ENCODE results near the gene RAB8B.

RAB8B gene

GRCh38 chr15:63277038-63277892 is 87.9 kb downstream of the RAB8B start, which contains the start of gene APH1B:
TSS of gene APH1B (plus strand) at chr15:63277605. CDS start at chr15:63277624, 19 bp downstream.
- DNase-seq = peak; percentile 75

DNA sequence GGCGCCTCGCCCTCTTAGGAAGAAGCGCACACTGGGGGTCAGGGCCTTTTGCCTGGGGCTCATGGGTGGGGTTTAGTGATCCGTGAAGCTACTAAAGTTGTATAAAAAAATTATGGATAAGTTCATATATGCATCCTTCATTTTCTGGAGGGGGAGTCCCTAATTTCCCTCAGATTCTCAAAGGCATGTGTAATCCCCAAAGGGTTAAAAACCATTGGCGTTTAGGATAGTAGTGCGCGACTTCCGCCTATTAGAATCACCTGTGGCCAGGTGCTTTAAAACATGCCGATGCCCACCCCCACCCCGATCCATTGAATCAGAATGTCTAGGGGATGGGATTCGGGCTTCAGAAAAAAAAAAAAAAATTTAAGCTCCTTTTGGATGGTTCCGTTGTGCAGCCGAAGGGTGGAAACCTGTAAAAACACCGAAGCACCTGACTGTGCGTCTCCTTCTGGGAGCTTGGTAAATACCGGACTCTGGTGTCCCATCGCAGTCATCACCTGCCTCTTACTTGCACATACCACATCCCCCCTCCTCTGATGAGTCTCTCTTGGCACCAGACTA is 88.6 kb downstream of the RAB8B start:
- no peak for DNase-seq

DNA sequence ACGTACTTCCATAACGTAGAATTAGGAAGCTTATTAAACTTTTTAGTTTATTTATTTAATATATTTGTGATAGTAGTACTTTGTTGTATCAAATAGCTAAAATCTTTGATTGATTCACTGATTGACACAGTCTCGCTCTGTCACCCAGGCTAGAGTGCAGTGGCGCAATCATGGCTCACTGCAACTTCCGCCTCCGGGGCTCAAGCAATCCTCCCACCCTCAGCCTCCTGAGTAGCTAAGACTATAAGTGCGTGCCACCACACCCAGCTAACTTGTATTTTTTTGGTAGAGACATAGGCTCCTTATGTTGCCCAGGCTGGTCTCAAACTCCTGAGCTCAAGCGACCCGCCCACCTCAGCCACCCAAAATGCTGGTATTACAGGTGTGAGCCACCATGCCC is 93.7 kb downstream of the RAB8B start:
- DNase-seq = no peak

GRCh38 chr15:63284335-63284734 is 94.9 kb downstream of the RAB8B start:
- no peak for DNase-seq

DNA sequence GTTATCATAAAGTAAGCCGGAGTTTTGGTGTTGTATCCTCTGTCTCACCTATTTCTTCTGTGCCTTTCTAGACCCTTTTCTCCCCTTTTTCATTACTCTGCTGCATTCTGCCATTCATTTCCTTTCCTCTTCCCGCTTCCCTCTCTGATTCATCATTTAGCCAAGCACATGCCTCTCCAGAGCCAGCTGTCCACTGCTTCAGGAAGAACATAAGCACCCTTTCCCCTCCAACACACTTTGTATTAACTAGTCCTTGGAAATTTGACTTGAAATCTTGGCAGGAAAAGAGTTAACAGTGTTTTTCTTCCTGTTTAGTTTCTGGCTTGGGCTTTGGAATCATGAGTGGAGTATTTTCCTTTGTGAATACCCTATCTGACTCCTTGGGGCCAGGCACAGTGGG is 97.7 kb downstream of the RAB8B start:
- DNase-seq = no peak

DNA sequence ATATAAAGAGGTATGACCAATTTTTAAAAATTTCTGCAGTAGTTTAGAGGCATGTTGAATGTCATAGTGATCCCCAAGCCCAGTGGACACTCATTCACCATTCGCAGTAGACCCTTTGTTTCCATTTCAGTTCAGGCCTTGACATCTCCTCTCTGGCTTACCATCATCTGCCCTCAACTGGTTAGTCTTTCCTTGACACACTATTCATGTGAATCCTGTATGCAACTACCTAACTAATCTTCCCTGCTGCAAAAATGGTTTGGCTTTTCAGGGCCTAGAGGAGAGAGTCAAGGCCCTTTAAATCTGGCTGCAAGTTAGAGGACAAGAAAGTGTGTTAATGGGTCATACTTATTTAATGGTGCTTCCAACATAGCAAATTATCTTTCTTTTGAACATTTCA is 98.9 kb downstream of the RAB8B start:
- DNase-seq = no peak

DNA sequence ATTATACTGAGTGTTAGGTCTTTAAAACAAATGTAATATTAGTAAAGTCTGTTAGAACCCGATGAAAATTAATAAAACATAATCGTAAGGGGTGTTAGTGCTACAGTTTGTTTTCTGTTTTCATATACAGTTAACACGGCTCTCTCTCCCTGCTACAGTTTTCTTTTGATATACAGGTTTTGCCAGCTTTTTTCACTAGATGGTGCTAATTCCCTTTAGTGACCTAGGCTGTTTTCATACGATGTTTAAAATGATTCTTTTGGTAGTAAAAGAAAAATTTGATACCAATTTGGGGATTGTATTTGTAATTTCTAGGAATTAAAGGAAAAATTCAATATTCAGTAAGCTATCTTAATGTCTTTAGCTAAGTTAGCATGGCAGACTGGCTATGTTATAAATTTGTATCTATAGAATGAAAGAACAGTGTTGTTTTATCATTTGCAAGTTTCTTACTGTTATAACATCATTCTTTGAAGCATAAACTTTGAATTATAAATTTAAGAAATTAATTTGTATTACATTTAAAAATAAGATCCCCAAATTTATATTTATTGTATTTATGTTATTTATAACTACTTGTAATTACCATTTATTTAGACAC is 99.5 kb downstream of the RAB8B start:
- no peak for DNase-seq

DNA sequence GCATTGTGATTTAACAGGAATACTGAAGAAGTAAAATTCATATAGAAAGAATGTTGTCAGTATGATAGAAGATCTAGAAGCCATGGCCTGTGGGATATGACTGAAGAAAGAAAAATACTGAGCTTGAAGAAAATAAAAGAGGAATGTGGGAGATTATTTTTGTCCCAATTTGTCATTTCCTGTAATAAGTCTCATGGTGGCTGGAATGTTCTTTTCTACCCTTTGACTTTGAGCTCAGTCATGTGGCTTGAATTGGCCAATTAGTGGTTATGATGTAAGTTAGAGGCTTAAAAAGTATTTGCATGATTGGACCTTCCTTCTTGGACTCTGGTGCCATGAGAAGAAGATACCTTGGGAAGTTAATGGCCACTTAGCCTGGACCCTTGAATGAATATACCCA is 102.1 kb downstream of the RAB8B start:
- no peak for DNase-seq

GRCh38 chr15:63292241-63292640 is 102.8 kb downstream of the RAB8B start:
- no peak for DNase-seq

GRCh38 chr15:63292771-63293170 is 103.4 kb downstream of the RAB8B start:
- DNase-seq = no peak

- DNase-seq = no peak
Measured at GRCh38 chr15:63294359-63294758, 105.0 kb downstream of the RAB8B start.

DNA sequence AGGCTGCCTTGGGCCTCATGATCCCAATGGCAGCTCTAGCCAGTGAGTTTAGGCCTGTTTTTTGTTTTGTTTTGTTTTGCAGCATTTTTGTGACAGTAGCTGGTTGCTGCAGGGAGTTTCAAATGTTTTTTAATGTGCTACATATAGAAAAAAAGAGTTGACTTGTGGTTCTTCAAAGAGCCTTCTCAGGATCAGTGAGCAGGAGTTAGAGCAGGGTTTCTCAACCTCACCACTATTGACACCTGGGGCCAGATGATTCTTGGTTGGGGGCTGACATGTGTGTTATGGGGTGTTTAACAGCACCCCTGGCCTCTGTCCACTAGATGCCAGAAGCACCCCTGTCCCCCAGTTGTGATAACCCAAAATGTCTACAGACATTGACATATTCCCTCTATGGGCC is 105.9 kb downstream of the RAB8B start:
- DNase-seq = no peak

DNA sequence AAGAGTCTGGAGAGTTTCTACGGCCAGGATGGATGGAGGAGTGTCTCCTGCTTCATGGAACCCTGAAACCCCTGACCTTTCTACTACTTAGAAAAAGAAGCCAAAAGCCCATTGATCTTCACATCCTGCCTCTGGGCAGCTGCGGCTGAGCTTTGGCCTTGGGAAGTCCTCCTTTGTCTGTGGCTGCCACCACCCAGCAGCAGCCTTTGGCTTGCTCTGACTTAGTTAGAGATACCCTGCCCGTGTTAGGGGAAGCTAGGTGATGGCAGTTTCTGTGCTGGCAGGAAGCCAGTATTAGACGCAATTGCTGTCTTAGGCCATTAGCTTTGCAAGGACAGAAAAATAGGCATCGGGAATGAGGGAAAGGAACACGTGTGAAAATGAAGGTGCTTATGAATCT is 106.8 kb downstream of the RAB8B start:
- DNase-seq = no peak

GRCh38 chr15:63299943-63300575 is 110.7 kb downstream of the RAB8B start:
- DNase-seq = no peak

DNA sequence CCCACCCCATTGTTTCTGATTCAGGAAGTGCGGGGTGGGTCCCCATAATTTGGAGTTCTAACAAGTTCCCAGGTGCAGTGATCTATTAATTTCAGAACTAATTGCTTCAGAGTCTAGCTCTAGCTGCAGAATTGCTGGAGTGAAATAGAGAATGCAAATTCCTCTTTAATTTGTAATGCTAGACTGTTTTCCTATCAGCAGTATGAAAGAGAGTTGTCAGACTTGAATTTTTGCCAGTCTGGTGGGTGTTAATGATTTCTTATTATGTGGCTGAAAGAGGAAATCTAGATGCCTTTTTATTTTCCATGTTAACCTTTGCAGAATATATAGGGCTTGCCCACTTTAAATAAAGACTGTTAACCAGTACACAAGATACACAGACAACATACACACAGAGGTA is 111.7 kb downstream of the RAB8B start:
- DNase-seq = no peak

GRCh38 chr15:63305260-63305659 is 115.9 kb downstream of the RAB8B start:
- DNase-seq = no peak

DNA sequence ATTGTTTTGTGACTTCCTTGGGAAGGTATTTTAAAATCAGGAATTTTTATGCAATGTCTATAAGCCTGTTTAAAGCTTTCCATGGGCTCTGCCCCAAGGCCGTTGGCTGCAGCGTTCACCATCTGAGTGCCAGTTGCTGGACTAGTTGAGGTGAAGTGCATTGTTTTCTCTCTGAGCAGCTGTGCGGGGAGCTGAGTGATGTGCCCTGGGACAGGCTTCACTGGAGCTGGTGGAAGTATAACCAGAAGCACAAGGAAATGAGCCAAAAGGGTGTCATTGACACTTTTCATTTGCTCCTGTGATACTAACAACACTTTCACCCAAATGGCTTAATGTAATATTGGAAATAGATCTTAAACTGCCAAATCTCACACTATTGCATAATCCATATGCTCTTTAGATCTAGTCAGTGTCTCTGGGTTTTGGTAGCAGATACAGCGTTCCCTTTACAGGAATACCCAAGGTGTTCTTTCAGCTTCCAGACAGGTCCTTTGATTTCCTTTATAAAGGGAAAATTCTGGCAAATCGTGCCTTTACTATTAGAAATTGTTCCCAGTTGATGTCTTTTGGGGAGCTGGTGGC is 117.2 kb downstream of the RAB8B start:
- no peak for DNase-seq

- DNase-seq = no peak
Measured at GRCh38 chr15:63308491-63308890, 119.1 kb downstream of the RAB8B start.

- DNase-seq = no peak
Measured at GRCh38 chr15:63308947-63309346, 119.5 kb downstream of the RAB8B start.

DNA sequence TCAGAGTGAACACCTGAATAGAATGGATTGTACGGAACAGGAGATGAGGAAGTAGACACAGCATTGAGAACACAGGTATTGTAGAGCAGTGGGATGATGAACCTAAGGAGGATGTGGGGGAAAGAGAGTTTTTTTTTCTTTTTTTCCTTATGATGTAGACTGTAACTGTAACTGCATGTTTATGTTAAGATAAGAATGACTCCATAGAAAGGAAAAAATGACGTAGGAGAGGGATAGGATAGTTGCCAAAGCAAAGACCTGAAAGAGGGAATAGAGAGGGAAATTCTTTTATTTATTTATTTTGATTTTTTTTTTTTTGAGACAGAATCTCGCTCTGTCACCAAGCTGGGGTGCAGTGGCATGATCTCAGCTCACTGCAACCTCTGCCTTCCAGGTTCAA is 121.2 kb downstream of the RAB8B start:
- DNase-seq = no peak

GRCh38 chr15:63312286-63312685 is 122.9 kb downstream of the RAB8B start:
- DNase-seq = no peak

DNA sequence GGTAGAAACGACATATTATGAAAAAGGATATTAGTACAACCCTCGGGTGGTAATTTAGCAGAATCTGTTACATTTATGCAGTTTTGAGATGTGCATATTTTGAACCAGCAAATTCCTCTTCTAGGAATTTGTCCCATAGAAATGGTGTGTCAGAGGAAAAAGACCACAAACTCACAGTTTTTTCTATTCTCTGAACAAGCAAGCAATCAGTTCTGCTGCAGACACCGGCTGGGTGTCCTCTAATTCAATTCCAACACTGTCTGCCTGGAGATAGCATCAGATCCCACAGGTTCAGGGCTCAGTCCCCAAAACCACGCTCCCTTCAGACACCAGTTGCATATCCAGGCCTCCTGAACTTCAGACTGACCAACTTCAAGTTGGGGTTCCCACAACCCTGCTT is 124.4 kb downstream of the RAB8B start:
- DNase-seq = no peak

DNA sequence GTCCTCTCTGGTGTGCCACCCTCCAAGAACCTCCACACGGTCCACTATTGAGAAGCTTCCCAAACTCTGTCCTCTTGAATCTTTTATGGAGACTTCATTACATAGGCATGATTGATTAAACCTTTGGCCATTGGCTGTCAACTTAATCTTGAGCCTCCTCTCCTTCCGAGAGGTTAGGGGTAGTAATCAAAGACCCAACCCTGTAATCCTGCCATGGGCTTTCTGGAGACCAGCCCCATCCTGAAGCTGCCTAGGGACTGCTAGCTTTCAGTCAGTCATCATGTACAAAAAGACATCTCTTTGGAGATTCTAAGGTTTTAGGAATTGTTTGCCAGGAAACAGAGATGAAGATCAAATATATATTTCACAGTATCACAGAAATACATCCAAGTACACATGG is 125.0 kb downstream of the RAB8B start:
- no peak for DNase-seq
